Measurements from ENCODE around the gene ARSB. TPM values are rescaled to one million over a fixed set of nuclear protein-coding genes. Genes with fewer than 3 reads are reported as not detected.

The ARSB gene
- total RNA-seq, 2 experiments from 2014 or later = 9.2 TPM

DNA sequence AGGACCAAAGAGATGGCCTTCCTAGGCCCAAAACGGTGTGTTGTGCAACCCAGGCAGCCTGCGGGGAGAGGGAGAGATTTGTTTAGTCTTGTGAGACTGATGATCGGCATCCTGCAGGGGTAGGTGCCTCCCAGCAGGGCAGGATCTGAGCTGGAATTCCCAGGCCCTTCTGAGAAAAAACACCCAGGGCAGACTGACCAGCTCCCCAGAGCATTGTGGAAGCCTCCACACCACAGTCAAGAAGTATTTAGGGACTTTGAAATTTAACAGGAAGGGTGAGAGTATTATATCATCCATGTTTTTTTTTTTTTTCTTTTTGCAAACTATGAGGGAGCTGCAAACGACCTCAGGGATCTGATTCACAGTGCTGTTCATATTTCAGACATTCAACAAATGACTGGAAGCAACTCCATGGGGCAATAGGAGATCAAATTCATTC, 232.0 kb downstream of the ARSB start:
- no peaks in the 10 kb centered on the region for H3K36me3 ChIP-seq (ENCODE audit: insufficient read depth, low read length)
- POLR2A ChIA-PET = interaction anchor here (0.6 to 1.7 kb wide), 5 partner anchors 11 to 153 kb away, joined by 3 to 7 read pairs (median 4); no protein-coding TSS in a partner anchor
- CTCF ChIA-PET (ENCODE audit: unreplicated experiment) = interaction anchor here (0.6 kb wide), 1 partner anchor 11 kb away, joined by 3 read pairs; no protein-coding TSS in a partner anchor
- H4K20me1 ChIP-seq (ENCODE audit: insufficient read depth, low read length) = no peaks in the 10 kb centered on the region
- DNase-seq (ENCODE audit: low spot score) = no peak
- H3K27ac ChIP-seq (ENCODE audit: low read depth, low read length, poor library complexity, severe bottlenecking) = no peak overlapping the region
- no peaks in the 10 kb centered on the region for H3K9me3 ChIP-seq (ENCODE audit: low read length)
- peaks cover 49% of the 10 kb centered on the region for H3K4me1 ChIP-seq (ENCODE audit: insufficient read depth, low read length, poor library complexity, severe bottlenecking)
- no peaks in the 10 kb centered on the region for H3K9me2 ChIP-seq (ENCODE audit: insufficient read depth, low read length)
- H3K4me2 ChIP-seq (ENCODE audit: low read length) = no peak overlapping the region
- intact Hi-C loops (cut with micrococcal nuclease; ENCODE audit: unreplicated experiment) = no loop called here
- no peak overlapping the region; the same call in 1 of the 2 replicates for H2AFZ ChIP-seq (ENCODE audit: low read length)
- no peak overlapping the region for H3K4me3 ChIP-seq (ENCODE audit: low read depth, low read length, poor library complexity, severe bottlenecking)
- H3K79me2 ChIP-seq (ENCODE audit: insufficient read depth, low read depth, low read length) = no peaks in the 10 kb centered on the region
- BruUV-seq (replicated peaks) = no TSS peak
- no peak for TF ChIP-seq EZH2phosphoT487 (IDR thresholded peaks at IDR 0.05; ENCODE audit: borderline replicate concordance, low read depth, low read length)
- TF ChIP-seq, protein P1, sequence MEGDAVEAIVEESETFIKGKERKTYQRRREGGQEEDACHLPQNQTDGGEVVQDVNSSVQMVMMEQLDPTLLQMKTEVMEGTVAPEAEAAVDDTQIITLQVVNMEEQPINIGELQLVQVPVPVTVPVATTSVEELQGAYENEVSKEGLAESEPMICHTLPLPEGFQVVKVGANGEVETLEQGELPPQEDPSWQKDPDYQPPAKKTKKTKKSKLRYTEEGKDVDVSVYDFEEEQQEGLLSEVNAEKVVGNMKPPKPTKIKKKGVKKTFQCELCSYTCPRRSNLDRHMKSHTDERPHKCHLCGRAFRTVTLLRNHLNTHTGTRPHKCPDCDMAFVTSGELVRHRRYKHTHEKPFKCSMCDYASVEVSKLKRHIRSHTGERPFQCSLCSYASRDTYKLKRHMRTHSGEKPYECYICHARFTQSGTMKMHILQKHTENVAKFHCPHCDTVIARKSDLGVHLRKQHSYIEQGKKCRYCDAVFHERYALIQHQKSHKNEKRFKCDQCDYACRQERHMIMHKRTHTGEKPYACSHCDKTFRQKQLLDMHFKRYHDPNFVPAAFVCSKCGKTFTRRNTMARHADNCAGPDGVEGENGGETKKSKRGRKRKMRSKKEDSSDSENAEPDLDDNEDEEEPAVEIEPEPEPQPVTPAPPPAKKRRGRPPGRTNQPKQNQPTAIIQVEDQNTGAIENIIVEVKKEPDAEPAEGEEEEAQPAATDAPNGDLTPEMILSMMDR (conservative IDR thresholded peaks at IDR 0.05; ENCODE audit: low read length) = no peak

DNA sequence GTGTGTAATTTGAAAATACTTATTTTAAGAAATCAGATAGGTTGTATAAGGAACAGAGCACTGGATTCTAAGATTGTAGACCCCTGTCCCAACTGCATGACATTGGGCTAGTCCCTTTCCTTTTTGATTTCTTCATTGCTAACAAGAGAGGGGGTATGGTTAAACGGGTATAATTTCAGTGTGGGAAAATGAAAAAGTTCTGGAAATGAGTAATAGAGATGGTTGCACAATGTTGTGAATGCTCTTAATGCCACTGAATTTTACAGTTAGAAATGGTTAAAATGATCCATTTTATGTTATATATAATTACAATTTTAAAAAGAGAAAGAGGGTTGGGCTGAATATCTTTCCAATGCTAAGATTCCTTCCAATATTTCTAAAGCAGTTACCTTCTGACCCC, 233.2 kb downstream of the ARSB start:
- Histone ChIP-seq H3K9me2 (ENCODE audit: insufficient read depth, low read length) (no peaks in the 10 kb centered on the region), H3K4me3 (ENCODE audit: low read depth, low read length, poor library complexity, severe bottlenecking) (no peak overlapping the region), H4K20me1 (ENCODE audit: insufficient read depth, low read length) (no peaks in the 10 kb centered on the region), H3K9me3 (ENCODE audit: low read length) (no peaks in the 10 kb centered on the region), H3K36me3 (ENCODE audit: insufficient read depth, low read length) (no peaks in the 10 kb centered on the region), H2AFZ (ENCODE audit: low read length) (no peak overlapping the region), H3K79me2 (ENCODE audit: insufficient read depth, low read depth, low read length) (no peaks in the 10 kb centered on the region), H3K4me1 (ENCODE audit: insufficient read depth, low read length, poor library complexity, severe bottlenecking) (peaks cover 36% of the 10 kb centered on the region), H3K4me2 (ENCODE audit: low read length) (no peak overlapping the region), H3K27ac (ENCODE audit: low read depth, low read length, poor library complexity, severe bottlenecking) (no peak overlapping the region)
- intact Hi-C loops (cut with micrococcal nuclease; ENCODE audit: unreplicated experiment) = no loop called here
- no peak for TF ChIP-seq EZH2phosphoT487 (IDR thresholded peaks at IDR 0.05; ENCODE audit: borderline replicate concordance, low read depth, low read length)
- TF ChIP-seq, protein P1 (conservative IDR thresholded peaks at IDR 0.05; ENCODE audit: low read length) = no peak
- CTCF ChIA-PET (ENCODE audit: unreplicated experiment) = interaction anchor here (0.6 kb wide), 1 partner anchor 118 kb away, joined by 3 read pairs; no protein-coding TSS in a partner anchor
- DNase-seq (ENCODE audit: low spot score) = no peak
- POLR2A ChIA-PET = interaction anchor here (1.6 kb wide), 1 partner anchor 8 kb away, joined by 6 read pairs; no protein-coding TSS in a partner anchor
- no TSS peak for BruUV-seq (replicated peaks)

DNA sequence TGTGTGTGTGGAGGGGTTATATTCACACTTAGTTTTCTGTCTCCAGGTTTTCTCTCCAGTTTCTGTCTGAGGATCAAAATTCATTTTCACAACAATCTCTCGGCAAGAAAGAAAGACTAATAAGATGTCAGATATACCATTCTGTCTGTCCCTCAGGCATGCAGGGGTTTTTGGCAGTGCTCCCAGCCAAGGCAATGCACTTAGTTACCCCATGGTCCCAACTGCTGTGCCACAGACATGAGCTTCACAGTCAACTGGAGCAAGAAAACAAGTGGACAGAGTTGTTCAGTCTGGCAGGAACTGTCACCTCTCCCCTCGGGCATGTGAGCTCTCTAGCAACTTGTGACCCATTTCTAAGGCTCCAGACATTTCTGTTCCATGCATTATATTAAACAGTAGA, 234.8 kb downstream of the ARSB start:
- BruUV-seq (replicated peaks) = no TSS peak
- intact Hi-C loops (cut with micrococcal nuclease; ENCODE audit: unreplicated experiment) = no loop called here
- Histone ChIP-seq H3K9me2 (ENCODE audit: insufficient read depth, low read length) (no peaks in the 10 kb centered on the region), H3K79me2 (ENCODE audit: insufficient read depth, low read depth, low read length) (no peaks in the 10 kb centered on the region), H2AFZ (ENCODE audit: low read length) (no peak overlapping the region), H4K20me1 (ENCODE audit: insufficient read depth, low read length) (no peaks in the 10 kb centered on the region), H3K4me1 (ENCODE audit: insufficient read depth, low read length, poor library complexity, severe bottlenecking) (peaks cover 21% of the 10 kb centered on the region), H3K4me3 (ENCODE audit: low read depth, low read length, poor library complexity, severe bottlenecking) (no peak overlapping the region), H3K9me3 (ENCODE audit: low read length) (no peaks in the 10 kb centered on the region), H3K36me3 (ENCODE audit: insufficient read depth, low read length) (no peaks in the 10 kb centered on the region), H3K4me2 (ENCODE audit: low read length) (no peak overlapping the region), H3K27ac (ENCODE audit: low read depth, low read length, poor library complexity, severe bottlenecking) (no peak overlapping the region)
- ChIA-PET CTCF (ENCODE audit: unreplicated experiment) (no interaction called here), POLR2A (interaction anchor here (0.8 to 1.6 kb wide), 5 partner anchors 8 to 46 kb away, joined by 3 to 6 read pairs (median 3); no protein-coding TSS in a partner anchor)
- DNase-seq (ENCODE audit: low spot score) = no peak
- TF ChIP-seq, protein P1 (conservative IDR thresholded peaks at IDR 0.05; ENCODE audit: low read length) = no peak
- TF ChIP-seq EZH2phosphoT487 (IDR thresholded peaks at IDR 0.05; ENCODE audit: borderline replicate concordance, low read depth, low read length) = no peak

Measured in OCI-LY7 (cell line).